T-helper 2 cell treated with Interferon-gamma antibody and Interleukin-4, amounts not matched to agents 5 μg/mL and 100 μg/mL, for 36 hours (primary cell): ENCODE data around the gene MBD6.
"Not testable (repeated sequence)": the region's sequence is repeated elsewhere in the genome, so short reads cannot be mapped to it uniquely, and the experiment has no call there.

Experiments used
- DNase-seq: peaks from one replicate; pipeline ENCODE4 v3.0.0; 2021; ENCODE audit warnings: low spot score
- H3K27ac Mint-ChIP-seq: one replicate; pipeline ENCODE4 v1.8.0; 2021; ENCODE audit warnings: mild to moderate bottlenecking, mixed read lengths
- H3K27me3 Mint-ChIP-seq: one replicate; pipeline ENCODE4 v1.8.0; 2021; ENCODE audit warnings: low read depth, mixed read lengths
- H3K36me3 Mint-ChIP-seq: one replicate; pipeline ENCODE4 v1.8.0; 2021; ENCODE audit warnings: low read depth, mixed read lengths
- H3K4me1 Mint-ChIP-seq: one replicate; pipeline ENCODE4 v1.8.0; 2021; ENCODE audit warnings: low read depth, mixed read lengths
- H3K4me3 Mint-ChIP-seq: one replicate; pipeline ENCODE4 v1.8.0; 2022; ENCODE audit warnings: mild to moderate bottlenecking, moderate library complexity, mixed read lengths
- H3K9me3 Mint-ChIP-seq: one replicate; pipeline ENCODE4 v1.8.0; 2021; ENCODE audit warnings: mixed read lengths

MBD6 gene

GRCh38 chr12:57549203-57549908 lies 26.7 kb downstream of the MBD6 start:
- no peaks in the 10 kb centered on the region for H3K9me3 Mint-ChIP-seq
- peak overlapping the region; percentile 79 for H3K4me3 Mint-ChIP-seq
- no peak for DNase-seq
- H3K27ac Mint-ChIP-seq: peak overlapping the region; percentile 19
- H3K36me3 Mint-ChIP-seq: peaks cover 9% of the 10 kb centered on the region
- peaks cover 41% of the 10 kb centered on the region for H3K4me1 Mint-ChIP-seq
- H3K27me3 Mint-ChIP-seq: peaks cover 11% of the 10 kb centered on the region

- Mint-ChIP-seq H3K27me3 (peaks cover 11% of the 10 kb centered on the region), H3K4me1 (peaks cover 36% of the 10 kb centered on the region), H3K36me3 (peaks cover 8% of the 10 kb centered on the region), H3K4me3 (peak within 1 kb of the TSS; percentile 79), H3K9me3 (no peaks in the 10 kb centered on the region), H3K27ac (peak within 1 kb of the TSS; percentile 32)
- peak; percentile 63 for DNase-seq
Observed at GRCh38 chr12:57549909-57550640, 27.5 kb downstream of the MBD6 start, which contains the start of gene KIF5A. Gene KIF5A (plus strand): TSS chr12:57550044. CDS start chr12:57550272, 228 bp downstream.

GRCh38 chr12:57550641-57551549 lies 28.3 kb downstream of the MBD6 start:
- Mint-ChIP-seq H3K4me3 (peak overlapping the region; percentile 79), H3K36me3 (peaks cover 4% of the 10 kb centered on the region), H3K4me1 (peaks cover 28% of the 10 kb centered on the region), H3K27ac (no peak overlapping the region), H3K9me3 (no peaks in the 10 kb centered on the region), H3K27me3 (peaks cover 11% of the 10 kb centered on the region)
- no peak for DNase-seq

GRCh38 chr12:57551637-57552305 lies 29.1 kb downstream of the MBD6 start:
- Mint-ChIP-seq H3K27ac (no peak overlapping the region), H3K4me1 (peaks cover 24% of the 10 kb centered on the region), H3K27me3 (peaks cover 11% of the 10 kb centered on the region), H3K9me3 (no peaks in the 10 kb centered on the region), H3K4me3 (peak overlapping the region; percentile 79), H3K36me3 (no peaks in the 10 kb centered on the region)
- DNase-seq: no peak

GRCh38 chr12:57552306-57552651 lies 29.7 kb downstream of the MBD6 start:
- no peak for DNase-seq
- H3K36me3 Mint-ChIP-seq: no peaks in the 10 kb centered on the region
- H3K4me1 Mint-ChIP-seq: peaks cover 21% of the 10 kb centered on the region
- H3K27me3 Mint-ChIP-seq: peaks cover 11% of the 10 kb centered on the region
- H3K4me3 Mint-ChIP-seq: no peak overlapping the region
- H3K27ac Mint-ChIP-seq: no peak overlapping the region
- no peaks in the 10 kb centered on the region for H3K9me3 Mint-ChIP-seq

GRCh38 chr12:57552835-57553313 lies 30.2 kb downstream of the MBD6 start:
- H3K27me3 Mint-ChIP-seq: peaks cover 11% of the 10 kb centered on the region
- no peak for DNase-seq
- H3K9me3 Mint-ChIP-seq: no peaks in the 10 kb centered on the region
- no peaks in the 10 kb centered on the region for H3K36me3 Mint-ChIP-seq
- H3K4me3 Mint-ChIP-seq: no peak overlapping the region
- no peak overlapping the region for H3K27ac Mint-ChIP-seq
- peaks cover 17% of the 10 kb centered on the region for H3K4me1 Mint-ChIP-seq

- no peaks in the 10 kb centered on the region for H3K36me3 Mint-ChIP-seq
- no peak overlapping the region for H3K4me3 Mint-ChIP-seq
- H3K9me3 Mint-ChIP-seq: no peaks in the 10 kb centered on the region
- H3K27ac Mint-ChIP-seq: no peak overlapping the region
- peaks cover 17% of the 10 kb centered on the region for H3K4me1 Mint-ChIP-seq
- DNase-seq: no peak
- H3K27me3 Mint-ChIP-seq: peaks cover 8% of the 10 kb centered on the region
Observed at GRCh38 chr12:57553343-57554202, 30.9 kb downstream of the MBD6 start.

GRCh38 chr12:57554453-57554852 lies 31.8 kb downstream of the MBD6 start:
- DNase-seq: no peak
- H3K36me3 Mint-ChIP-seq: no peaks in the 10 kb centered on the region
- no peak overlapping the region for H3K4me3 Mint-ChIP-seq
- H3K9me3 Mint-ChIP-seq: no peaks in the 10 kb centered on the region
- H3K4me1 Mint-ChIP-seq: peaks cover 13% of the 10 kb centered on the region
- H3K27ac Mint-ChIP-seq: no peak overlapping the region
- peaks cover 3% of the 10 kb centered on the region for H3K27me3 Mint-ChIP-seq

- Mint-ChIP-seq H3K9me3 (no peaks in the 10 kb centered on the region), H3K4me3 (no peak overlapping the region), H3K27ac (no peak overlapping the region), H3K27me3 (peaks cover 3% of the 10 kb centered on the region), H3K4me1 (peaks cover 14% of the 10 kb centered on the region), H3K36me3 (no peaks in the 10 kb centered on the region)
- DNase-seq: no peak
Observed at GRCh38 chr12:57554897-57555296, 32.3 kb downstream of the MBD6 start.

- H3K27ac Mint-ChIP-seq: no peak overlapping the region
- DNase-seq: no peak
Observed at GRCh38 chr12:57558864-57559263, 36.2 kb downstream of the MBD6 start.

GRCh38 chr12:57560516-57560915 lies 37.9 kb downstream of the MBD6 start:
- H3K4me1 Mint-ChIP-seq: peaks cover 2% of the 10 kb centered on the region
- no peak overlapping the region for H3K27ac Mint-ChIP-seq
- H3K9me3 Mint-ChIP-seq: no peaks in the 10 kb centered on the region
- H3K36me3 Mint-ChIP-seq: no peaks in the 10 kb centered on the region
- H3K27me3 Mint-ChIP-seq: peaks cover 5% of the 10 kb centered on the region
- DNase-seq: no peak
- no peak overlapping the region for H3K4me3 Mint-ChIP-seq

More at GRCh38 chr12:57558864-57559263, 36.2 kb downstream of the MBD6 start:
- H3K4me1 Mint-ChIP-seq: peaks cover 2% of the 10 kb centered on the region
- peaks cover 3% of the 10 kb centered on the region for H3K27me3 Mint-ChIP-seq
- no peaks in the 10 kb centered on the region for H3K36me3 Mint-ChIP-seq
- no peak overlapping the region for H3K4me3 Mint-ChIP-seq
- H3K9me3 Mint-ChIP-seq: no peaks in the 10 kb centered on the region

GRCh38 chr12:57561117-57561516 lies 38.5 kb downstream of the MBD6 start:
- H3K4me1 Mint-ChIP-seq, H3K9me3 Mint-ChIP-seq, H3K27ac Mint-ChIP-seq, H3K4me3 Mint-ChIP-seq, H3K27me3 Mint-ChIP-seq, DNase-seq, H3K36me3 Mint-ChIP-seq: not testable (repeated sequence)

GRCh38 chr12:57563358-57563757 lies 40.7 kb downstream of the MBD6 start:
- H3K4me1 Mint-ChIP-seq: peaks cover 2% of the 10 kb centered on the region
- DNase-seq: no peak
- peaks cover 5% of the 10 kb centered on the region for H3K27me3 Mint-ChIP-seq
- no peaks in the 10 kb centered on the region for H3K9me3 Mint-ChIP-seq
- no peak overlapping the region for H3K27ac Mint-ChIP-seq
- H3K4me3 Mint-ChIP-seq: no peak overlapping the region
- no peaks in the 10 kb centered on the region for H3K36me3 Mint-ChIP-seq
